ENCODE data around the gene PTPRK. TPM values are rescaled to one million over a fixed set of nuclear protein-coding genes. Genes with fewer than 3 reads are reported as not detected.

The PTPRK gene
- total and polyA plus RNA-seq, 3 experiments from 2014 or later, result 0.74 to 23.0 (median 21.3) TPM

DNA sequence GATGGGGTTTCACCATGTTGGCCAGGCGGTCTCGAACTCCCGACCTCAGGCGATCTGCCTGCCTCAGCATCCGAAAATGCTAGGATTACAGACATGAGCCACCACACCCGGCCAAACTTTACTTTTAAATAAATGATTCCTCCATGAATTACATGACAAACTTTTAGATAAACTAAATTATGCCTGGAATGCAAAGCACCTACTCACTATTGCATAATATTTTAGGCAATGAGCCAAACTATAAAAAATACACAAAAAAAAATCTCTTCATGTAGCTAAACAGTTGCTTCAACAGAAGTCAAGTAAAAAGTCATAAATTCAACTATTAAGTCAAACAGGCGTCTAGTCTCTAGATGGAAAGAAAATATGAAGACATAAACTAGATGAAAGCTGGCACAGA is 56.5 kb downstream of the PTPRK start:
- POLR2A ChIA-PET, result no interaction called here
- H3K27ac Mint-ChIP-seq, result peak overlapping the region in 1 of 8 donors; percentile 47
- Histone ChIP-seq H3K27ac (ENCODE audit: low read depth, low read length) (no peak overlapping the region), H3K27me3 (ENCODE audit: insufficient read depth, low read length, poor library complexity, severe bottlenecking) (no peaks in the 10 kb centered on the region), H3K4me3 (ENCODE audit: low read length) (no peak overlapping the region), H3K4me1 (ENCODE audit: insufficient read depth, low read length) (no peaks in the 10 kb centered on the region), H3K9me3 (ENCODE audit: low read length) (no peaks in the 10 kb centered on the region), H3K36me3 (ENCODE audit: insufficient read depth, low read length) (no peaks in the 10 kb centered on the region)
- DNase-seq, result no peak
- no peaks in the 10 kb centered on the region for H3K4me1 Mint-ChIP-seq
- CTCF ChIA-PET, result no interaction called here
- peaks cover 2 to 25% of the 10 kb centered on the region in 2 donors for H3K27me3 Mint-ChIP-seq
- H3K4me3 Mint-ChIP-seq, result no peak overlapping the region
- H3K9me3 Mint-ChIP-seq, result no peaks in the 10 kb centered on the region
- peaks cover 0 to 1% (median 0%) of the 10 kb centered on the region in 3 donors for H3K36me3 Mint-ChIP-seq

DNA sequence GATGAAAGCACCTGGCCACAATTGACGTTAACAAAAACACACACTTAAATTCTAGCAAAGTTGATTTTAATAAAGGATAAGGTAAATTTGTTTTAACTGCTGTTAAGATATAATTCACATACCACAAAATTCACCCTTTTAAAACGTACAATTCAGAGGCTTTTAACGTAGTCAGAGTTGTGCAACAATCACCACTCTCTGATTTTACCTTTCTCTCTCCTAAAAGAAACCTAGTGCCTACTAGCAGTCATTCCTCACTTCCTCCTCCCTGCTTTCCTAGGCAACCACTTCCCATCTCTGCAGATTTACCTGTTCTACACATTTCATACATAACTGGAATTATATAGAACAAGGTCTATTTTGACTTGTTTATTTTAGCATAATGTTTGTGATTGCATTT is 58.9 kb downstream of the PTPRK start:
- CTCF ChIA-PET, result no interaction called here
- POLR2A ChIA-PET, result no interaction called here
- DNase-seq, result no peak

DNA sequence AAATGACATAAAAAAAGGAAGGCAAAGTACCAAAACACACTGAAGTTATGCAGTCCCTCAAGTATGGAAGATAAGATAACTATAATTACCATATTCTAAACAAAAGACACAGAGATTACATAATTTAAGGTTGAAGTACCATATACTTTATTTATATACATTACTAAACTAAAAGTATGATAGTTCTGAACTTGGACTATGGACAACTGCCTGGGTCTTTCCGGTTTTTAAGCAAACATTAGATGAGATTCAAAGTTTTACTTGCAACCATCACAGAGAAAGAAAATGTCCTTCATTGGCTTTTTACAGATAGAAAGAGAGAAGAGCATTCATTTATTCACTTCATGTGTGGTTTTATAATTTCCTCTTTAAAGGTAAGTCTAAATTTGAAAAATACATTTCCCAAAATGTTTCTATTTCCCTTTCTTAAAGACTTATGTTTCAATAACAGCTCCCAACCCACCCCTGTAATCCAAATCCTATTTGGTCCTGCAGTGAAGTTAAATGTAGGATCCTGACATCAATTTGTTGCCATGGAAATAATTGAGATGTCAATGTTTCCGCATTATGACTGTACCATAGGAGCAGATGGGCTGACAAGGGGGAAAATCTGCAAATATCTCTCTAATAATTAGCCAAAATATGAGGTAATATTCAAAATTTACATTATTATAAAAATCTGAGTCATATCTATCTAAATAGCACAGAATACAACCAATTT is 63.7 kb downstream of the PTPRK start:
- Mint-ChIP-seq H3K4me1 (no peaks in the 10 kb centered on the region), H3K36me3 (peaks cover 0 to 1% (median 0%) of the 10 kb centered on the region in 3 donors), H3K9me3 (no peaks in the 10 kb centered on the region), H3K4me3 (no peak overlapping the region), H3K27me3 (peaks cover 1 to 33% of the 10 kb centered on the region in 2 donors), H3K27ac (no peak overlapping the region)
- ChIA-PET CTCF (no interaction called here), POLR2A (no interaction called here)
- Histone ChIP-seq H3K27me3 (ENCODE audit: insufficient read depth, low read length, poor library complexity, severe bottlenecking) (no peaks in the 10 kb centered on the region), H3K36me3 (ENCODE audit: insufficient read depth, low read length) (no peaks in the 10 kb centered on the region), H3K4me1 (ENCODE audit: insufficient read depth, low read length) (no peaks in the 10 kb centered on the region), H3K9me3 (ENCODE audit: low read length) (no peaks in the 10 kb centered on the region), H3K4me3 (ENCODE audit: low read length) (no peak overlapping the region), H3K27ac (ENCODE audit: low read depth, low read length) (no peak overlapping the region)
- DNase-seq, result no peak

More for the DNA sequence above, 58.9 kb downstream of the PTPRK start:
- H3K36me3 ChIP-seq (ENCODE audit: insufficient read depth, low read length), result no peaks in the 10 kb centered on the region
- no peaks in the 10 kb centered on the region for H3K27me3 ChIP-seq (ENCODE audit: insufficient read depth, low read length, poor library complexity, severe bottlenecking)
- Mint-ChIP-seq H3K27ac (no peak overlapping the region), H3K4me1 (no peaks in the 10 kb centered on the region), H3K9me3 (no peaks in the 10 kb centered on the region), H3K36me3 (peaks cover 0 to 1% (median 0%) of the 10 kb centered on the region in 3 donors), H3K27me3 (peaks cover 2 to 23% of the 10 kb centered on the region in 2 donors), H3K4me3 (no peak overlapping the region)
- no peak overlapping the region for H3K27ac ChIP-seq (ENCODE audit: low read depth, low read length)
- H3K4me3 ChIP-seq (ENCODE audit: low read length), result no peak overlapping the region
- no peaks in the 10 kb centered on the region for H3K4me1 ChIP-seq (ENCODE audit: insufficient read depth, low read length)
- no peaks in the 10 kb centered on the region for H3K9me3 ChIP-seq (ENCODE audit: low read length)

DNA sequence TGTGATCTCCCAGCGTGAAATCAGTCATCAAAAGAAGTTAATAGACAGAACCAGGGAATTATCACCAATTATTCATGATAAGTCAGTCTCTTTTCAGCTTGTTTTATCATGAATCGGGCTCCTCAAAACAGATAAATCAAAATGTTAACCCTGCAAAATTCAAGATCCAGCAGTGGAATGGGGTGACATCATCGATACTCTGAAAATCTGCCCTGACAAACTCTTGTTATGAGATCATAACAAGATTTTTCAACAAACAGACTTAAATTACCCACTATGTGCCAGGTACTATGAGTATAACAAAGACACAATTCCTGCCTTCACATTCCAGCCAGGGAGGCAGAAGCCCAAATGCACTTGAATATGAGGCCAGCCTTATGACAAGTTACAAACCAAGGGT is 64.4 kb downstream of the PTPRK start:
- Histone ChIP-seq H3K27ac (ENCODE audit: low read depth, low read length) (no peak overlapping the region), H3K4me3 (ENCODE audit: low read length) (no peak overlapping the region), H3K9me3 (ENCODE audit: low read length) (no peaks in the 10 kb centered on the region), H3K36me3 (ENCODE audit: insufficient read depth, low read length) (no peaks in the 10 kb centered on the region), H3K27me3 (ENCODE audit: insufficient read depth, low read length, poor library complexity, severe bottlenecking) (no peaks in the 10 kb centered on the region), H3K4me1 (ENCODE audit: insufficient read depth, low read length) (no peaks in the 10 kb centered on the region)
- H3K4me3 Mint-ChIP-seq, result no peak overlapping the region
- no peak for DNase-seq
- H3K4me1 Mint-ChIP-seq, result no peaks in the 10 kb centered on the region
- H3K27ac Mint-ChIP-seq, result no peak overlapping the region
- H3K36me3 Mint-ChIP-seq, result no peaks in the 10 kb centered on the region
- H3K27me3 Mint-ChIP-seq, result peaks cover 1 to 34% of the 10 kb centered on the region in 2 donors
- no peaks in the 10 kb centered on the region for H3K9me3 Mint-ChIP-seq
- CTCF ChIA-PET, result no interaction called here
- POLR2A ChIA-PET, result no interaction called here

DNA sequence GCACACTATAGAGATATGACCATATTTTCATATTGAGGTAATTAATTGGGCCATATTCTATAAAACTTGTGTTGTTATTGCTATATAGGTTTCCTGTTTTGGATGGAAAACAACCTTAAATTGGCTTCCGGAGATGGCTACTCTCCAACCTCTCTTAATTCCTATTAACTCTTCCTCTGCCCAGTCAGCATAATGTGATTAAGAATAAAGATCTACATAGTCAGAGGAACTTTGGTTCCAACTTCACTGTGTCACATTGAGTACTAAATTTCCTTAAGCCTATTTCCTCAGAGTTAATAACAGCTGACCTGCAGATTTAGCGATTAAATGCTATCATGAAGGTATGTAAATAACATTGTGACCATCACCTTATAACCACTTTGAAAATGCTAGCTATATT is 67.7 kb downstream of the PTPRK start:
- Mint-ChIP-seq H3K27me3 (peaks cover 1 to 36% of the 10 kb centered on the region in 2 donors), H3K27ac (no peak overlapping the region), H3K4me1 (no peaks in the 10 kb centered on the region), H3K9me3 (no peaks in the 10 kb centered on the region), H3K36me3 (no peaks in the 10 kb centered on the region), H3K4me3 (no peak overlapping the region)
- no peak overlapping the region for H3K27ac ChIP-seq (ENCODE audit: low read depth, low read length)
- no peaks in the 10 kb centered on the region for H3K36me3 ChIP-seq (ENCODE audit: insufficient read depth, low read length)
- H3K27me3 ChIP-seq (ENCODE audit: insufficient read depth, low read length, poor library complexity, severe bottlenecking), result no peaks in the 10 kb centered on the region
- no peak for DNase-seq
- no peaks in the 10 kb centered on the region for H3K9me3 ChIP-seq (ENCODE audit: low read length)
- ChIA-PET POLR2A (interaction anchor here (0.6 kb wide), 1 partner anchor 717 kb away, joined by 3 read pairs; no protein-coding TSS in a partner anchor), CTCF (no interaction called here)
- no peak overlapping the region for H3K4me3 ChIP-seq (ENCODE audit: low read length)
- no peaks in the 10 kb centered on the region for H3K4me1 ChIP-seq (ENCODE audit: insufficient read depth, low read length)

DNA sequence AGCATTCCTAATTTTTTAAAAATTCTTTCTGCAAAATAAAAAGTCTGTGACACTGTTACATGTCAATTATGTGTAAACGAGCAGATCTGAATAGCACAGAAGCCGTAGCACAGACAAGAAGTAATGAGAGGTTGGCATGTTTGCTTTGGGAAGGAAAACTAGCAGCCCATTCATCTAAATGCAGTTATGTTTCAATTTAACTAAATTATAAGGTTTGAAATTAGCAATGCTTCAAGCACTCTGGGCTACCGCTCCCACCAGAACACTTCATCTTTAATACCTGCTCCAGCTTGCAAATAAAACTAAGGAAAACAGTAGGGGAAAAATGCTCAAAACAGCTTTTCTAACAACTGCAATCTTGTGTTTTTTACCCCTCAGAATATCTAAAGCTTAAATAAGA is 73.9 kb downstream of the PTPRK start:
- ChIA-PET CTCF (no interaction called here), POLR2A (no interaction called here)
- H3K4me3 ChIP-seq (ENCODE audit: low read length), result no peak overlapping the region

DNA sequence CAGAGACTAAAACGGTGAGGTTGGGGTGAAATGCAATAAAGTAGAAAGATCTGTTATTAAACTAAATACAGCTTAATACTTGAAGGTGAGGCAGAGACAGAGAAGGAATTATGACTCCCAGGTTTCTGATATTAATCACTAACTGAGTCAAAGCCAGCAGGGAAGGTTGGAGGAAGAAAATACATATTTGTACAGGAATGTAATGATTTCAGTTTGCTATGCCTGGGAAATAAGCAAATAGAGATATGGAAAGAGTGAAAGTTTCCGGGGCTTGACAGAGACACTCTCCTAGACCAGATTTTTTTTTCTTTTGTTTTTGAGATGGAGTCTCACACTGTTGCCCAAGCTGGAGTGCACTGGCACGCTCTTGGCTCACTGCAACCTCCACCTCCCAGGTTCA is 76.8 kb downstream of the PTPRK start:
- no peak for DNase-seq
- H3K9me3 Mint-ChIP-seq, result no peaks in the 10 kb centered on the region
- no peaks in the 10 kb centered on the region for H3K36me3 ChIP-seq (ENCODE audit: insufficient read depth, low read length)
- no peaks in the 10 kb centered on the region for H3K4me1 Mint-ChIP-seq
- no peak overlapping the region for H3K4me3 Mint-ChIP-seq
- H3K27ac Mint-ChIP-seq, result no peak overlapping the region
- ChIA-PET POLR2A (no interaction called here), CTCF (no interaction called here)
- no peaks in the 10 kb centered on the region for H3K27me3 ChIP-seq (ENCODE audit: insufficient read depth, low read length, poor library complexity, severe bottlenecking)
- peaks cover 0 to 30% of the 10 kb centered on the region in 2 donors for H3K27me3 Mint-ChIP-seq
- H3K9me3 ChIP-seq (ENCODE audit: low read length), result no peaks in the 10 kb centered on the region
- no peaks in the 10 kb centered on the region for H3K4me1 ChIP-seq (ENCODE audit: insufficient read depth, low read length)
- no peak overlapping the region for H3K27ac ChIP-seq (ENCODE audit: low read depth, low read length)
- peaks cover 0 to under 1% (median 0%) of the 10 kb centered on the region in 3 donors for H3K36me3 Mint-ChIP-seq
- no peak overlapping the region for H3K4me3 ChIP-seq (ENCODE audit: low read length)

More for the DNA sequence above, 73.9 kb downstream of the PTPRK start:
- Histone ChIP-seq H3K36me3 (ENCODE audit: insufficient read depth, low read length) (no peaks in the 10 kb centered on the region), H3K27ac (ENCODE audit: low read depth, low read length) (no peak overlapping the region), H3K27me3 (ENCODE audit: insufficient read depth, low read length, poor library complexity, severe bottlenecking) (no peaks in the 10 kb centered on the region), H3K4me1 (ENCODE audit: insufficient read depth, low read length) (no peaks in the 10 kb centered on the region), H3K9me3 (ENCODE audit: low read length) (no peaks in the 10 kb centered on the region)
- Mint-ChIP-seq H3K9me3 (no peaks in the 10 kb centered on the region), H3K27ac (no peak overlapping the region), H3K4me1 (no peaks in the 10 kb centered on the region), H3K36me3 (no peaks in the 10 kb centered on the region), H3K4me3 (no peak overlapping the region), H3K27me3 (peaks cover 0 to 23% of the 10 kb centered on the region in 2 donors)
- DNase-seq, result no peak

DNA sequence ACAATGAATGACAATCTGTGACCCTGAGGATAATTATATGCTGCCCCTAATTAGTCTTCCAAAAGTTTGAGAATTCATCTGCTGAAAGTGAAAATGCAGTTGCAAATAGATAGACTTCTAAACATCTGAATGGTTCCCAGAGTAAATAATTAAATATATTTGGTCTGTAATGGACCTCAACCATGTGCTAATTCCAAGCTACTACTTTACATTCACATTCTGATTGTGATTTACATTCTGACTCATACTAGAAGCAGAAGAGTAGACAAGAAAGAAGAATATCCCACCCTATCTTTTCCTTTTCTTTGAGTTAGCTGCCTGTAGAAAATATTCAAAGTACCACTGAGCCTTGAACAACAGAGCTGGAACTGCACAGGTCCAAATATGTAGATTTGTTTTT is 80.8 kb downstream of the PTPRK start:
- H3K27ac ChIP-seq (ENCODE audit: low read depth, low read length), result no peak overlapping the region
- no peaks in the 10 kb centered on the region for H3K4me1 ChIP-seq (ENCODE audit: insufficient read depth, low read length)
- ChIA-PET CTCF (no interaction called here), POLR2A (no interaction called here)
- no peaks in the 10 kb centered on the region for H3K36me3 ChIP-seq (ENCODE audit: insufficient read depth, low read length)
- H3K4me1 Mint-ChIP-seq, result no peaks in the 10 kb centered on the region
- no peak overlapping the region for H3K4me3 Mint-ChIP-seq
- peaks cover 0 to 8% (median 2%) of the 10 kb centered on the region in 5 donors for H3K9me3 Mint-ChIP-seq
- H3K27ac Mint-ChIP-seq, result no peak overlapping the region
- H3K27me3 Mint-ChIP-seq, result peaks cover 0 to 41% of the 10 kb centered on the region in 2 donors
- no peak overlapping the region for H3K4me3 ChIP-seq (ENCODE audit: low read length)
- H3K9me3 ChIP-seq (ENCODE audit: low read length), result no peaks in the 10 kb centered on the region
- H3K36me3 Mint-ChIP-seq, result peaks cover 0 to 4% (median 0%) of the 10 kb centered on the region in 3 donors
- H3K27me3 ChIP-seq (ENCODE audit: insufficient read depth, low read length, poor library complexity, severe bottlenecking), result no peaks in the 10 kb centered on the region
- no peak for DNase-seq

Data from CD8-positive, alpha-beta memory T cell (primary cell).